ENCODE results near the gene ITGA11. TPM values are rescaled to one million over a fixed set of nuclear protein-coding genes. Genes with fewer than 3 reads are reported as not detected.
A peak's percentile ranks its signal among the peaks of the same experiment; 100 is the strongest.

ITGA11 gene
- total and polyA plus RNA-seq, 2 of the 4 experiments (the other 2 are of a cell fraction): 4.1 to 6.6 TPM

DNA sequence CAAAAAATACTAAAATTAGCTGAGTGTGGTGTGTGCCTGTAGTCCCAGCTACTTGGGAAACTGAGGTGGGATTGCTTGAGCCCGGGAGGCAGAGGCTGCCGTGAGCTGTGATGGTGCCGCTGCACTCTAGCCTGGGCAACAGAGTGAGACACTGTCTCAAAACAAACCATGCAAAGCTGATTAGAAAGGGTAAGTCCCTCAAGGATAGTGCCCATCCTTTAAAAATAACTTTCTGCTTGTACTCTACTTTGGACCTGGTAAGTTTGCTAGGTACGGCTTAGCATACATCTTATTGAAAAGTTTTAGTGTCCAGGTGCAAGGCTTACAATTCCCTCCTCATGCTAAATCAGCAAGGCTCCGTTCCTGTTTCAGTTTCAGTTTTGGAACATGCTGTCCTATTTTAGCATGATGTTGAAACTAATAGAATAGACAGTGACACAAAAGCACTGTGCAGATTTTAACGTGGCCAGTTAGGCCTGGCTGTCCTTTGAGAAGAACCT lies 133.0 kb downstream of the ITGA11 start:
- no peak overlapping the region for H3K9ac ChIP-seq (ENCODE audit: low read depth, low read length)
- H4K5ac ChIP-seq (ENCODE audit: low read depth, low read length): no peak overlapping the region
- no peak overlapping the region for H3K27ac ChIP-seq (ENCODE audit: insufficient read depth, low read length)
- no peak overlapping the region for H3K23ac ChIP-seq (ENCODE audit: low read depth, low read length)
- H4K8ac ChIP-seq (ENCODE audit: low read depth in 2 of 2, low read length in 2 of 2): no peak overlapping the region
- no peak overlapping the region for H2BK5ac ChIP-seq (ENCODE audit: low read depth, low read length, poor library complexity, severe bottlenecking)
- peaks cover 1% of the 10 kb centered on the region for H3K4me1 ChIP-seq (ENCODE audit: control insufficient read depth, insufficient read depth, low read length)
- no peak overlapping the region for H2BK15ac ChIP-seq (ENCODE audit: low read depth, low read length)
- no peak overlapping the region for H3K4me3 ChIP-seq (ENCODE audit: insufficient read depth, low read depth, low read length)
- WGBS, 2 experiments (ENCODE audit: extremely low coverage in 2 of 2, insufficient read length in 1 of 2): 100% methylated on average over 2 of the region's 6 CpGs; no CpG with 5 or more reads in 1 of the 2 experiments
- peaks cover 4% of the 10 kb centered on the region; the same call in 1 of the 2 replicates for H4K20me1 ChIP-seq (ENCODE audit: insufficient read depth, low read length)
- dilution Hi-C loops (cut with HindIII; ENCODE audit: low sequenced_read_pairs, unreplicated experiment): no loop called here
- ChIA-PET CTCF (no interaction called here), POLR2A (ENCODE audit: unreplicated experiment) (no interaction called here)
- peaks cover 12% of the 10 kb centered on the region for H3K36me3 ChIP-seq (ENCODE audit: control insufficient read depth, insufficient read depth, low read length)
- H3K4me2 ChIP-seq (ENCODE audit: low read depth, low read length): peak overlapping the region; percentile 51; the same call in 1 of the 2 replicates
- BruUV-seq (replicated peaks): no TSS peak
- H3K9me3 ChIP-seq (ENCODE audit: control insufficient read depth, insufficient read depth, low read length): no peaks in the 10 kb centered on the region
- no peak for TF ChIP-seq RFX5 (IDR thresholded peaks at IDR 0.05; ENCODE audit: low read depth, low read length)
- TF ChIP-seq RCOR1 (IDR thresholded peaks at IDR 0.05; ENCODE audit: insufficient replicate concordance, low read length): no peak
- no peak for ATAC-seq (ENCODE audit: low read depth)
- H2BK20ac ChIP-seq (ENCODE audit: low read depth, low read length): no peak overlapping the region
- peaks cover 18 to 34% of the 10 kb centered on the region in 2 experiments for H3K79me1 ChIP-seq (ENCODE audit: low read depth in 1 of 2, low read length in 2 of 2)
- H3K27me3 ChIP-seq (ENCODE audit: control insufficient read depth, insufficient read depth, low read length): no peaks in the 10 kb centered on the region
- no peak overlapping the region for H2AFZ ChIP-seq (replicated peaks; ENCODE audit: low read length, poor library complexity)
- no peak overlapping the region for H3K56ac ChIP-seq (ENCODE audit: extremely low read depth, insufficient read depth, low read length)
- H3K14ac ChIP-seq (replicated peaks; ENCODE audit: low read depth, low read length): no peak overlapping the region
- no peak overlapping the region for H3K18ac ChIP-seq (ENCODE audit: low read depth, low read length)
- in situ Hi-C loops (cut with MboI; ENCODE audit: low sequenced_read_pairs): no loop called here
- DNase-seq: no peak
- no peak overlapping the region for H2AK9ac ChIP-seq (replicated peaks; ENCODE audit: low read depth, low read length, poor library complexity)
- no peak overlapping the region for H2AK5ac ChIP-seq (ENCODE audit: low read depth, low read length)
- H3K9me1 ChIP-seq (ENCODE audit: insufficient read depth, low read length): peaks cover 5% of the 10 kb centered on the region; the same call in 1 of the 2 replicates
- intact Hi-C loops (cut with micrococcal nuclease): no loop called here
- no peak overlapping the region for H4K91ac ChIP-seq (ENCODE audit: insufficient read depth, low read depth, low read length)
- no peak overlapping the region for H3K4ac ChIP-seq (ENCODE audit: low read depth, low read length)
- H2BK120ac ChIP-seq (ENCODE audit: low read depth, low read length): no peak overlapping the region

All from IMR-90 (cell line).